GM12891 (cell line): ENCODE measurements around the gene MYO7A.

Experiments used
- PAX5 ChIP-seq: IDR thresholded peaks from 2 replicates; pipeline ENCODE4 v1.6.1; 2011; ENCODE audit warnings: low read length, moderate library complexity, mild to moderate bottlenecking; ENCODE audit not compliant: insufficient read depth, severe bottlenecking
- POLR2A ChIP-seq: IDR thresholded peaks from 2 replicates; pipeline ENCODE4 v1.6.1; 2011; ENCODE audit warnings: low read depth, low read length, control low read depth
- POLR2AphosphoS5 ChIP-seq: IDR thresholded peaks from 2 replicates; pipeline ENCODE4 v1.6.1; 2011; ENCODE audit warnings: low read depth, low read length, control low read depth
- SPI1 ChIP-seq: IDR thresholded peaks from 2 replicates; pipeline ENCODE4 v1.6.1; 2011; ENCODE audit warnings: low read depth, low read length, control low read depth
- TAF1 ChIP-seq: IDR thresholded peaks from 2 replicates; pipeline ENCODE4 v1.6.1; 2011; ENCODE audit warnings: low read depth, low read length, control low read depth

GRCh38 chr11:77100166-77101042, 27.6 kb upstream of the MYO7A start:
- TF ChIP-seq TAF1 (no peak), POLR2A (no peak), POLR2AphosphoS5 (no peak), SPI1 (no peak), PAX5 (no peak)
